GM10248 (cell line): ENCODE measurements around the gene MRPL17.
"Not testable (repeated sequence)": the region's sequence is repeated elsewhere in the genome, so short reads cannot be mapped to it uniquely, and the experiment has no call there.

ENCODE experiments used
- CTCF ChIA-PET: fragments of 300-600 bp; sonication (Branson Sonifier 250); formaldehyde crosslinking; extraction: SDS; loops from one replicate; lab custom pipeline; 2021; ENCODE audit warnings: antibody characterized with exemption; lab: Yijun Ruan, JAX
- POLR2A ChIA-PET: fragments of 350-650 bp; sonication (Branson Sonifier 250); formaldehyde crosslinking; extraction: SDS; loops from one replicate; lab custom pipeline; 2020; ENCODE audit warnings: antibody characterized with exemption; lab: Yijun Ruan, JAX
- DNase-seq: peaks from one replicate; pipeline ENCODE4 v3.0.0; 2012; ENCODE audit errors: extremely low spot score
- CTCF ChIP-seq: IDR thresholded peaks from 2 replicates; pipeline ENCODE4 v1.5.1; 2012; ENCODE audit warnings: mild to moderate bottlenecking, low read depth; ENCODE audit errors: extremely low read depth, missing control alignments, control extremely low read depth

MRPL17 gene

GRCh38 chr11:6686006-6686405 is 2.9 kb upstream of the MRPL17 start:
- CTCF ChIA-PET, result interaction anchor here (0.8 to 1.5 kb wide), 4 partner anchors 10 to 307 kb away, joined by 3 to 4 read pairs (median 4); no protein-coding TSS in a partner anchor

DNA sequence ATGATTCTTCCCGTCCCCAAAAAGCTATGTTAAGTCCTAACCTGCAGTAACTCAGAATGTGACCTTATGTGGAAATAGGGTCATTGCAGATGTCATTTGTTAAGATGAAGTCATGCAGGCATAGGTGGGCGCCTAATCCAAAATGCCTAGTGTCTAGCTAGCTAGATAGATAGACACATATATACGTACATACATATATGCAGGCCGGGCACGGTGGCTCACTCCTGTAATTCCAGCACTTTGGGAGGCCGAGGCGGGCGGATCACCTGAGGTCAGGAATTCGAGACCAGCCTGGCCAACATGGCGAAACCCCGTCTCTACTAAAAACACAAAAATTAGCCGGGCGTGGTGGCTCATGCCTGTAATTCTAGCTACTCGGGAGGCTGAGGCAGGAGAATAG is 928 bp upstream of the MRPL17 start:
- DNase-seq, POLR2A ChIA-PET: not testable (repeated sequence)
- CTCF ChIA-PET, result interaction anchor here (0.7 to 4.7 kb wide), 25 partner anchors 11 to 306 kb away, joined by 3 to 29 read pairs (median 6); partner anchors contain the start of genes ARFIP2, TIMM10B and TPP1

More at GRCh38 chr11:6686006-6686405, 2.9 kb upstream of the MRPL17 start:
- POLR2A ChIA-PET, result no interaction called here
- DNase-seq, result no peak
- TF ChIP-seq CTCF, result no peak

DNA sequence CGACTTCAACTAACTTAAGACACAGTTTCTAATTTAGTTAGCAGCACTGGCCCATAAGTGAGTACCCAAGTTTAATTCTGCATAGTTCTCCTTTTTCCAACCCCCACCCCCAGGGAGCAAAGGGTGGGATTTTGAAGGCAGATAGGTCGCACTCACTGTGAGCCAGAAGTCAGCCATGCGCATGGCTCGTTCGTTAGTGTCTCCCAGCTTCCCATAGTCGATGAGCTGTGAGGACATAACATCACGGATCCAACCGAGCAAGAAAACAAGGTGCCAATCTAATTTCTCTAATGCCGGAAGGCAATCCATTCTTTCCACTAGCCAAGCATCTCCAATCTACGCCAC is 577 bp downstream of the MRPL17 start:
- POLR2A ChIA-PET, result interaction anchor here (1.0 to 2.2 kb wide), 3 partner anchors 10 to 63 kb away, joined by 3 to 12 read pairs (median 7); partner anchors contain the start of gene TPP1
- CTCF ChIA-PET, result interaction anchor here (0.8 to 4.7 kb wide), 29 partner anchors 10 to 304 kb away, joined by 3 to 29 read pairs (median 5); partner anchors contain the start of gene DCHS1
- no peak for DNase-seq
- TF ChIP-seq CTCF, result no peak

DNA sequence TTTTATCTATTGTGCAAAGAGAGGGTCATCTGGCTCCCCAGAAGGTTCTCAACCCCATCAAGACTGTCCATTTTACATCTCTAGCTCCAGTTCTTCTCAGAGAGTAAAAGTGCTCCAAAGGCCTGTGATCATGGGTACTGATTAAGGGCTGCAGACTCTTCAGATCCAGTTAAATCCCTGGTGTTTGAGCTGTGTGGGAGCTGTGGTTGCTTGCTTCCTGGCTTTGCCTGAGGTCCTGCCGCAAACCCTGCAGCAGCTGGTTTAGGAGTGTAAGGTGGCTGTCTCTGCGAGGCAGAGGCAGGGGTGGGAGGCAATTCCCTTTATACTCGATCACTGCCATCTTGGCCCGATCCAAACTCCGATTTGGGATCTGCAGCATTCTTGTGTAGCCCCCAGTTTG is 1.2 kb downstream of the MRPL17 start:
- ChIA-PET CTCF (interaction anchor here (0.8 to 4.7 kb wide), 11 partner anchors 10 to 303 kb away, joined by 3 to 29 read pairs (median 6); no protein-coding TSS in a partner anchor), POLR2A (interaction anchor here (1.3 to 2.2 kb wide), 2 partner anchors 10 to 63 kb away, joined by 7 to 12 read pairs; partner anchors contain the start of gene TPP1)
- TF ChIP-seq CTCF, result no peak
- no peak for DNase-seq

- DNase-seq, result no peak
- CTCF ChIA-PET, result interaction anchor here (0.8 to 4.7 kb wide), 16 partner anchors 9 to 303 kb away, joined by 3 to 29 read pairs (median 5); partner anchors contain the start of gene TPP1
- no peak for TF ChIP-seq CTCF
- POLR2A ChIA-PET, result interaction anchor here (1.3 to 2.2 kb wide), 2 partner anchors 9 to 62 kb away, joined by 7 to 12 read pairs; partner anchors contain the start of gene TPP1
These were observed 1.6 kb downstream of the MRPL17 start for GRCh38 chr11:6681505-6681904.

GRCh38 chr11:6677018-6677417 is 6.1 kb downstream of the MRPL17 start:
- TF ChIP-seq CTCF, result no peak
- ChIA-PET POLR2A (no interaction called here), CTCF (interaction anchor here (1.1 to 2.3 kb wide), 2 partner anchors 9 to 30 kb away, joined by 5 to 8 read pairs; no protein-coding TSS in a partner anchor)
- no peak for DNase-seq

- no peak for TF ChIP-seq CTCF
- CTCF ChIA-PET, result interaction anchor here (1.4 to 5.4 kb wide), 4 partner anchors 9 to 296 kb away, joined by 3 to 22 read pairs (median 7); partner anchors contain the start of gene MRPL17
- no peak for DNase-seq
- POLR2A ChIA-PET, result no interaction called here
These were observed 8.3 kb downstream of the MRPL17 start for GRCh38 chr11:6674862-6675261.
